Mesenchymal stem cell (in vitro differentiated cells and primary cell): Measurements from ENCODE around the gene KHDC1.
"Not testable (repeated sequence)": the region's sequence is repeated elsewhere in the genome, so short reads cannot be mapped to it uniquely, and the experiment has no call there.

Experiments used
- DNase-seq: peaks from one replicate; pipeline ENCODE4 v3.0.0-alpha.2; 2013
- H2AFZ ChIP-seq: one replicate; pipeline ENCODE4 v1.6.1; 2013; ENCODE audit warnings: low read depth, mild to moderate bottlenecking, control low read depth, inconsistent platforms, low read length, moderate library complexity
- H2AK5ac ChIP-seq: 2 replicates; pipeline ENCODE4 v1.6.1; 2013; ENCODE audit warnings: low read length, moderate library complexity, mild to moderate bottlenecking, inconsistent platforms; ENCODE audit not compliant: severe bottlenecking
- H2BK120ac ChIP-seq: one replicate; pipeline ENCODE4 v1.6.1; 2013; ENCODE audit warnings: low read depth, mild to moderate bottlenecking, inconsistent platforms, low read length, moderate library complexity
- H2BK12ac ChIP-seq, 2 experiments: one replicate each; pipeline ENCODE4 v1.6.1; 2013; ENCODE audit warnings: inconsistent platforms in 2 of 2, low read length in 2 of 2, mild to moderate bottlenecking in 2 of 2, moderate library complexity in 2 of 2, control low read depth in 1 of 2
- H2BK15ac ChIP-seq: one replicate; pipeline ENCODE4 v1.6.1; 2013; ENCODE audit warnings: mild to moderate bottlenecking, low read depth, inconsistent platforms; ENCODE audit not compliant: poor library complexity, severe bottlenecking
- H2BK5ac ChIP-seq: 2 replicates; pipeline ENCODE4 v1.6.1; 2013; ENCODE audit warnings: low read depth, mild to moderate bottlenecking, low read length, control low read depth, inconsistent platforms; ENCODE audit not compliant: poor library complexity, severe bottlenecking
- H3K14ac ChIP-seq, 2 experiments: one replicate each; pipeline ENCODE4 v1.6.1; 2013; ENCODE audit warnings: inconsistent platforms in 2 of 2, low read length in 2 of 2, control low read depth in 1 of 2, mild to moderate bottlenecking in 1 of 2, moderate library complexity in 1 of 2
- H3K18ac ChIP-seq, 2 experiments: one replicate each; pipeline ENCODE4 v1.6.1; 2013; ENCODE audit warnings: inconsistent platforms in 2 of 2, low read length in 2 of 2, control low read depth in 1 of 2, low read depth in 1 of 2, mild to moderate bottlenecking in 1 of 2
- H3K23ac ChIP-seq, 2 experiments: one replicate each; pipeline ENCODE4 v1.6.1; 2013; ENCODE audit warnings: inconsistent platforms in 2 of 2, low read length in 2 of 2, mild to moderate bottlenecking in 2 of 2, moderate library complexity in 2 of 2, control low read depth in 1 of 2
- H3K27ac ChIP-seq: 2 replicates; pipeline ENCODE4 v1.5.1; 2013; ENCODE audit warnings: mild to moderate bottlenecking, moderate library complexity, low read length, control low read depth, inconsistent platforms; ENCODE audit not compliant: poor library complexity, severe bottlenecking
- H3K27me3 ChIP-seq, 2 experiments: 2 replicates each; pipeline versions ENCODE4 v1.6.1 to v1.7.0; 2013; ENCODE audit warnings: low read length in 2 of 2, mild to moderate bottlenecking in 2 of 2, moderate library complexity in 2 of 2, control low read depth in 1 of 2, inconsistent platforms in 1 of 2; ENCODE audit not compliant: control insufficient read depth in 1 of 2, insufficient read depth in 1 of 2
- H3K36me3 ChIP-seq, 2 experiments: 2 replicates each; pipeline versions ENCODE4 v1.6.1 to v1.7.0; 2013; ENCODE audit warnings: low read length in 2 of 2, control low read depth in 1 of 2, inconsistent platforms in 1 of 2, low read depth in 1 of 2, mild to moderate bottlenecking in 1 of 2; ENCODE audit not compliant: insufficient read depth in 2 of 2, control insufficient read depth in 1 of 2
- H3K4ac ChIP-seq, 2 experiments: one replicate each; pipeline ENCODE4 v1.6.1; 2013; ENCODE audit warnings: inconsistent platforms in 2 of 2, low read length in 2 of 2, mild to moderate bottlenecking in 2 of 2, moderate library complexity in 2 of 2, control low read depth in 1 of 2, low read depth in 1 of 2
- H3K4me1 ChIP-seq: 2 replicates; pipeline ENCODE4 v1.6.1; 2013; ENCODE audit warnings: low read depth, low read length, control low read depth; ENCODE audit not compliant: control insufficient read depth, insufficient read depth
- H3K4me2 ChIP-seq: 2 replicates; pipeline ENCODE4 v1.6.1; 2013; ENCODE audit warnings: low read length, mild to moderate bottlenecking, inconsistent platforms; ENCODE audit not compliant: poor library complexity, severe bottlenecking
- H3K4me3 ChIP-seq, 2 experiments: 2 replicates each; pipeline versions ENCODE4 v1.5.1 to v1.7.0; 2013; ENCODE audit warnings: low read length in 2 of 2, mild to moderate bottlenecking in 2 of 2, control low read depth in 1 of 2, low read depth in 1 of 2; ENCODE audit not compliant: insufficient read depth in 1 of 2
- H3K79me1 ChIP-seq: replicated peaks from 2 replicates; pipeline ENCODE4 v1.6.1; 2013; ENCODE audit warnings: mild to moderate bottlenecking, control low read depth, low read length, inconsistent platforms; ENCODE audit not compliant: poor library complexity, severe bottlenecking
- H3K9ac ChIP-seq: 2 replicates; pipeline ENCODE4 v1.7.0; 2013; ENCODE audit warnings: mild to moderate bottlenecking, low read length, moderate library complexity
- H3K9me3 ChIP-seq: 2 replicates; pipeline ENCODE4 v1.7.0; 2013; ENCODE audit warnings: mild to moderate bottlenecking, low read length; ENCODE audit not compliant: control insufficient read depth
- H4K8ac ChIP-seq: one replicate; pipeline ENCODE4 v1.6.1; 2013; ENCODE audit warnings: inconsistent platforms, mild to moderate bottlenecking, low read length, moderate library complexity
- H4K91ac ChIP-seq: one replicate; pipeline ENCODE4 v1.6.1; 2013; ENCODE audit warnings: mild to moderate bottlenecking, low read length, inconsistent platforms
- WGBS: methylation state at CpG from one replicate; pipeline ENCODE4 v1.1.7; 2013; ENCODE audit warnings: mixed read lengths; 5-methylcytosine and 5-hydroxymethylcytosine counted together

Gene KHDC1

GRCh38 chr6:73282871-73283270 lies 19.9 kb upstream of the KHDC1 start:
- Histone ChIP-seq H3K4me2 (no peak overlapping the region), H3K27ac (no peak overlapping the region), H3K27me3 (no peaks in the 10 kb centered on the region), H3K23ac (no peak overlapping the region), H3K36me3 (no peaks in the 10 kb centered on the region), H4K91ac (no peak overlapping the region), H3K4me3 (no peak overlapping the region), H2BK120ac (no peak overlapping the region), H3K4ac (no peak overlapping the region), H4K8ac (no peak overlapping the region), H2AFZ (no peak overlapping the region), H3K9ac (no peak overlapping the region), H2BK15ac (no peak overlapping the region), H2AK5ac (no peak overlapping the region), H3K79me1 (peaks cover 6% of the 10 kb centered on the region), H3K18ac (no peak overlapping the region), H2BK12ac (no peak overlapping the region), H3K4me1 (no peaks in the 10 kb centered on the region), H3K9me3 (no peaks in the 10 kb centered on the region), H2BK5ac (no peak overlapping the region), H3K14ac (no peak overlapping the region)
- DNase-seq, result no peak
- 93% methylated on average over 3 of the region's 5 CpGs for WGBS

GRCh38 chr6:73281684-73282083 lies 18.7 kb upstream of the KHDC1 start:
- H2BK5ac ChIP-seq, H2BK12ac ChIP-seq, H3K23ac ChIP-seq, H3K27ac ChIP-seq, H3K4ac ChIP-seq, H3K4me1 ChIP-seq, H2AK5ac ChIP-seq, H3K9me3 ChIP-seq, H3K79me1 ChIP-seq, H3K18ac ChIP-seq, H3K4me3 ChIP-seq, H2AFZ ChIP-seq, H4K91ac ChIP-seq, H3K14ac ChIP-seq, H3K36me3 ChIP-seq, H2BK120ac ChIP-seq, H3K4me2 ChIP-seq, DNase-seq, H4K8ac ChIP-seq, H2BK15ac ChIP-seq, H3K27me3 ChIP-seq, H3K9ac ChIP-seq: not testable (repeated sequence)
- WGBS, result 100% methylated on average over 2 of the region's 4 CpGs

GRCh38 chr6:73269296-73269695 lies 6.3 kb upstream of the KHDC1 start:
- not testable (repeated sequence) for H3K9me3 ChIP-seq, H3K23ac ChIP-seq, H3K18ac ChIP-seq, H2BK5ac ChIP-seq, H2BK120ac ChIP-seq, H2BK15ac ChIP-seq, H4K8ac ChIP-seq, H2BK12ac ChIP-seq, H2AK5ac ChIP-seq, H3K4me3 ChIP-seq, H3K4me2 ChIP-seq, H3K14ac ChIP-seq, H4K91ac ChIP-seq, H3K4ac ChIP-seq, H2AFZ ChIP-seq, H3K4me1 ChIP-seq, DNase-seq, H3K9ac ChIP-seq, H3K27me3 ChIP-seq, H3K27ac ChIP-seq
- Histone ChIP-seq H3K79me1 (peaks cover 14% of the 10 kb centered on the region), H3K36me3 (peaks cover 7 to 23% of the 10 kb centered on the region in 2 experiments)
- over 99% methylated on average over 11 of the region's 13 CpGs for WGBS

- not testable (repeated sequence) for H4K91ac ChIP-seq, H3K4me1 ChIP-seq, H3K4me2 ChIP-seq, H3K18ac ChIP-seq, H2BK12ac ChIP-seq, H3K27ac ChIP-seq, H3K27me3 ChIP-seq, H2BK5ac ChIP-seq, H2BK15ac ChIP-seq, H4K8ac ChIP-seq, H2AK5ac ChIP-seq, H2BK120ac ChIP-seq, H3K4ac ChIP-seq, H3K9me3 ChIP-seq, H3K23ac ChIP-seq, H3K9ac ChIP-seq, H3K14ac ChIP-seq, DNase-seq, H2AFZ ChIP-seq, H3K4me3 ChIP-seq
- peaks cover 17% of the 10 kb centered on the region for H3K79me1 ChIP-seq
- 100% methylated on average over 20 of the region's 27 CpGs for WGBS
- H3K36me3 ChIP-seq, result peaks cover 7 to 23% of the 10 kb centered on the region in 2 experiments
Measured at GRCh38 chr6:73268896-73269295, 5.9 kb upstream of the KHDC1 start.
